Upper lobe of left lung (tissue), 6 donors: Measurements from ENCODE around the gene P3H2. TPM values are rescaled to one million over a fixed set of nuclear protein-coding genes. Genes with fewer than 3 reads are reported as not detected.

Source experiments
- ATAC-seq, 2 donors: fragments of 200-7000 bp; cut with Tn5 transposase; one replicate each; pipeline ENCODE4 v1.9.1; 2022; ENCODE audit warnings: mild to moderate bottlenecking in 2 of 2, moderate library complexity in 2 of 2; ENCODE audit not compliant: low FRiP score in 2 of 2
- DNase-seq, 2 donors: peaks; one replicate each; pipeline ENCODE4 v3.0.0-alpha.2; 2019 to 2020
- H3K27ac ChIP-seq, 4 donors: fragments of 200-600 bp; sonication (generic); one replicate each; pipeline ENCODE4 v1.5.1; 2016 to 2019
- H3K27me3 ChIP-seq, 4 donors: fragments of 200-600 bp; sonication (generic); one replicate each; pipeline ENCODE4 v1.5.1; 2017 to 2019
- H3K36me3 ChIP-seq, 4 donors: fragments of 200-600 bp; sonication (generic); one replicate each; pipeline ENCODE4 v1.5.1; 2016 to 2019
- H3K4me1 ChIP-seq, 4 donors: fragments of 200-600 bp; sonication (generic); one replicate each; pipeline ENCODE4 v1.5.1; 2018 to 2019
- H3K4me3 ChIP-seq, 4 donors: fragments of 200-600 bp; sonication (generic); one replicate each; pipeline ENCODE4 v1.5.1; 2017 to 2019; ENCODE audit warnings: mild to moderate bottlenecking in 2 of 4, moderate library complexity in 1 of 4
- H3K9me3 ChIP-seq, 4 donors: fragments of 200-600 bp; sonication (generic); one replicate each; pipeline ENCODE4 v1.5.1; 2018 to 2019
- EP300 ChIP-seq, 4 donors: sonication (generic); formaldehyde crosslinking; IDR thresholded peaks; one replicate each; pipeline ENCODE4 v1.5.1; 2017; ENCODE audit warnings: antibody characterized with exemption in 4 of 4, control low read depth in 2 of 4
- POLR2A ChIP-seq, 4 donors: fragments of 450-650 bp; IDR thresholded peaks; one replicate each; pipeline ENCODE4 v1.5.1; 2016 to 2017; ENCODE audit warnings: antibody characterized with exemption in 4 of 4, mild to moderate bottlenecking in 2 of 4
- POLR2AphosphoS5 ChIP-seq, 2 donors: sonication (generic); formaldehyde crosslinking; IDR thresholded peaks; one replicate each; pipeline ENCODE4 v1.5.1; 2017; ENCODE audit warnings: antibody characterized with exemption in 2 of 2
- WGBS, 2 donors: methylation state at CpG; one replicate each; pipeline ENCODE4 v1.1.5; 2017 to 2018; 5-methylcytosine and 5-hydroxymethylcytosine counted together
- total RNA-seq, 6 donors: library from RNA; depleted of rRNA in 4 of 6; stranded (reverse); fragments of >200 nt in 4 of 6; gene quantifications; one replicate each; pipeline versions ENCODE4 v1.1.0 to v1.2.1, GENCODE V29; 2016 to 2021
- TF ChIP-seq, protein P1 (sequence below), 6 experiments: fragments of 450-650 bp in 4 of 6; fragments of 200-600 bp in 2 of 6; sonication (generic) in 2 of 6; IDR thresholded peaks; one replicate each; pipeline ENCODE4 v1.5.1; 2016 to 2019; ENCODE audit warnings: antibody characterized with exemption in 6 of 6
- donor health status: DM: no; HTN: no; CAD: no; lungs with moderate emphysema.
- donor health status: DM: no; HTN: yes; CAD: no; lungs with severe emphysema.

Gene P3H2
- total RNA-seq, 6 donors from 2014 or later: 42.2 to 114 (median 63.0) TPM

DNA sequence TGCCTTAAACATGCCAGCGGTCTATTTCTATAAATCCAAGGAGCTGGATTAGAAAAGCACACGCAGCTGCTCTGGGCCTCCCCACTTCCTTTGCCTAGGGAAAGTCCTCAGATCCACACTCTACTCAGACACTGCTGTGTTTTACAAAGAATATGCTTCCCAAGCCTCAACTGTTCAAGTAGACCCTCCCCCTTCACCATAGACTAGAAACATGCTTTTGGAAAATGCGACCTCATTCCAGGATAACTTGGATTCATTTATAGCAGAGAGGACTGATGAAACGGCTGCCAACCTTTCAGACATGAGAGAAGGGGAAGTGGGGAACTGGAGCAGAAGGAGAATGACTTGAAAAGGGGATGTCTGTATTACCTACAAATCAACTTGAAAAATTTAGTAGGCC is 64.0 kb downstream of the P3H2 start:
- WGBS, 2 donors: 73 to 82% methylated on average over 4 of the region's 4 CpGs
- H3K27me3 ChIP-seq: no peaks in the 10 kb centered on the region
- ATAC-seq (no peak), DNase-seq (no peak)
- no peaks in the 10 kb centered on the region for H3K9me3 ChIP-seq
- H3K4me1 ChIP-seq: no peaks in the 10 kb centered on the region
- H3K36me3 ChIP-seq: no peaks in the 10 kb centered on the region
- no peak overlapping the region for H3K27ac ChIP-seq
- TF ChIP-seq POLR2A (IDR thresholded peaks at IDR 0.05) (no peak), EP300 (IDR thresholded peaks at IDR 0.05) (no peak), POLR2AphosphoS5 (IDR thresholded peaks at IDR 0.05) (no peak)
- TF ChIP-seq, protein P1, sequence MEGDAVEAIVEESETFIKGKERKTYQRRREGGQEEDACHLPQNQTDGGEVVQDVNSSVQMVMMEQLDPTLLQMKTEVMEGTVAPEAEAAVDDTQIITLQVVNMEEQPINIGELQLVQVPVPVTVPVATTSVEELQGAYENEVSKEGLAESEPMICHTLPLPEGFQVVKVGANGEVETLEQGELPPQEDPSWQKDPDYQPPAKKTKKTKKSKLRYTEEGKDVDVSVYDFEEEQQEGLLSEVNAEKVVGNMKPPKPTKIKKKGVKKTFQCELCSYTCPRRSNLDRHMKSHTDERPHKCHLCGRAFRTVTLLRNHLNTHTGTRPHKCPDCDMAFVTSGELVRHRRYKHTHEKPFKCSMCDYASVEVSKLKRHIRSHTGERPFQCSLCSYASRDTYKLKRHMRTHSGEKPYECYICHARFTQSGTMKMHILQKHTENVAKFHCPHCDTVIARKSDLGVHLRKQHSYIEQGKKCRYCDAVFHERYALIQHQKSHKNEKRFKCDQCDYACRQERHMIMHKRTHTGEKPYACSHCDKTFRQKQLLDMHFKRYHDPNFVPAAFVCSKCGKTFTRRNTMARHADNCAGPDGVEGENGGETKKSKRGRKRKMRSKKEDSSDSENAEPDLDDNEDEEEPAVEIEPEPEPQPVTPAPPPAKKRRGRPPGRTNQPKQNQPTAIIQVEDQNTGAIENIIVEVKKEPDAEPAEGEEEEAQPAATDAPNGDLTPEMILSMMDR (IDR thresholded peaks at IDR 0.05): no peak
- no peak overlapping the region for H3K4me3 ChIP-seq

DNA sequence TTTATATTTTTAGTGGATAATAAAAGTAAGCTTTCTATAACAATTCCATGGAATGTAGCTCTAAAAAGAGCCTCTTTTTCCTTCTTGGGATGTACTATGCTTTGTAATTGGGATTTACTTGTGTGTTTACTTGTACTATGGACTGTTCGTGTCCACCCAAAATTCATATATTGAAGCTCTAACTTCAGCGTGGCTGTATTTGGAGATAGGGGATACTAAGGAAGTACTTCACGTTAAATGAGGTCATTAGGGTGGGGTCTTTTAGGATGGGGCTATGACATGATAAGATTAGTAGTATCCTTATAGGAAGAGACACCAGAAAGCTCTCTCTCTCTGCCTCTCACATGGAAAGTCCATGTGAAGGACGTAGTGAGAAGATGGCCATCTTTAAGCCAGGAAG is 64.9 kb downstream of the P3H2 start:
- ATAC-seq: no peak

DNA sequence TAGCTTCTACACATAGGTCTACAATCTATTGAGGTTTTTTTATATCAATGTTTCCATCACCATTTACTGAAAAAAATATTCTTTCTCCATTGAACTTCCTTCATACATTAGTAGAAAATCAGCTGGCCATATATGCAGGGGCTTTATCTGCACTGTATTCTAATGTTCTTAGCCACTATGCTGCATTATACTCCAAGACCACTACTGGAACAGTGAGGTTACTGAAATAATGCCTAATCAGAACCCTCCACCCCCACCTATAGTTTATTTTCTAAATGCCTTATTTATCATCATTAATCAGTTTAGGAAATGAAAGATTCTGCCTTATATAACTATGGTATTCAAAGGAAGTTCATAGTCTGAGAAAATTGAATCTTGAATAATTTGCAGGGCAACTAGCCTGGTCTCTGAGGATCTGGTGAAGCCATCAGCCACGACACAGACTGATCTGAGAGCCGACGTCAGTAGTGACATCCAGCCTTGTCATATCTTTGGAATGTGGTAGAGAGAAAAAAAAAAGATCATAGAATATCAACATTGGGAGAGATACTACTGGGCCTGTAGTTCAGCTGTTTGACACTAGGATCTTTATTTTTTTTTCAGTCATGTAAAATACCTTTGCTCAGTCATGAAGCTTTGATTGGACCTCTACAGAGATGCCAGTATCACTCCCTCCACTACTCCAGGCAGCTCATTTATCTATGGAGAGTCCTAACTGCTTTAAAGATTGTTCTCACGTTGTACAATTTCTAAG is 66.6 kb downstream of the P3H2 start:
- TF ChIP-seq EP300 (IDR thresholded peaks at IDR 0.05) (no peak), POLR2A (IDR thresholded peaks at IDR 0.05) (no peak), POLR2AphosphoS5 (IDR thresholded peaks at IDR 0.05) (no peak)
- TF ChIP-seq, protein P1 (IDR thresholded peaks at IDR 0.05): no peak
- H3K4me1 ChIP-seq: peaks cover 0 to 2% (median 0%) of the 10 kb centered on the region in 4 donors
- no peaks in the 10 kb centered on the region for H3K36me3 ChIP-seq
- no peak for DNase-seq
- no peaks in the 10 kb centered on the region for H3K27me3 ChIP-seq
- H3K27ac ChIP-seq: no peak overlapping the region
- ATAC-seq: no peak
- no peaks in the 10 kb centered on the region for H3K9me3 ChIP-seq
- WGBS, 2 donors: 57 to 82% methylated on average over 4 of the region's 4 CpGs
- no peak overlapping the region for H3K4me3 ChIP-seq

More for the DNA sequence above, 64.9 kb downstream of the P3H2 start:
- TF ChIP-seq POLR2AphosphoS5 (IDR thresholded peaks at IDR 0.05): no peak
- no peak for TF ChIP-seq EP300 (IDR thresholded peaks at IDR 0.05)
- TF ChIP-seq POLR2A (IDR thresholded peaks at IDR 0.05): no peak
- TF ChIP-seq, protein P1 (IDR thresholded peaks at IDR 0.05): no peak
- Histone ChIP-seq H3K36me3 (no peaks in the 10 kb centered on the region), H3K27me3 (no peaks in the 10 kb centered on the region), H3K9me3 (no peaks in the 10 kb centered on the region), H3K27ac (no peak overlapping the region), H3K4me3 (no peak overlapping the region), H3K4me1 (no peaks in the 10 kb centered on the region)
- WGBS, 2 donors: 73 to 82% methylated on average over 4 of the region's 4 CpGs
- DNase-seq: no peak

DNA sequence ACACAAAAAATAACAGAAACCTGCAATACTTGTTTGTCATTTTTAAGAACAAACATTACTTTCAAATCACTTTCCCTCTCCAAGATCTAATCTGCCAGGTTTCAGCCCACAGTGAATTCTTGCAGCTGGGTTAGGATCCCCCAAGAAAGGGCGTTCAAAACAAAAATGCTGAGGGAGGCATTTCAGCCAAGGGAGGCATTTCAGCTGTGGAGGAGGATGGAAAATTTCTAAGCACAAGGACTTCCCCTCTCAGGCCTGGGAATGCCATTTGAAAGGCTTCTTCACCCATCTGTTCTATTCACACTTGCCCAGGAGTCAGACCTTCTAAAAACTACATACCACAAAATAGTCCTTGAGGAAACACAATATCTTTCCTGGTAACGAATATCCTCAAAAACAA is 69.1 kb downstream of the P3H2 start:
- no peak for ATAC-seq
- TF ChIP-seq EP300 (IDR thresholded peaks at IDR 0.05) (no peak), POLR2AphosphoS5 (IDR thresholded peaks at IDR 0.05) (no peak)
- TF ChIP-seq, protein P1 (IDR thresholded peaks at IDR 0.05): no peak

More for the DNA sequence above, 69.1 kb downstream of the P3H2 start:
- H3K4me1 ChIP-seq: peaks cover 0 to 8% (median 3%) of the 10 kb centered on the region in 4 donors
- no peaks in the 10 kb centered on the region for H3K27me3 ChIP-seq
- no peak for DNase-seq
- no peaks in the 10 kb centered on the region for H3K36me3 ChIP-seq
- no peaks in the 10 kb centered on the region for H3K9me3 ChIP-seq
- H3K27ac ChIP-seq: no peak overlapping the region
- H3K4me3 ChIP-seq: no peak overlapping the region
- WGBS, 2 donors: 61 to 67% methylated on average over 2 of the region's 2 CpGs
